Muscle layer of duodenum (tissue), 2 donors: ENCODE measurements around the gene SLC16A7.

Experiments used
- H3K27ac ChIP-seq: one replicate; pipeline ENCODE4 v1.7.0; 2013; ENCODE audit warnings: mild to moderate bottlenecking, low read length
- H3K27me3 ChIP-seq: one replicate; pipeline ENCODE4 v1.7.0; 2013; ENCODE audit warnings: low read depth, mild to moderate bottlenecking, control low read depth, low read length
- H3K36me3 ChIP-seq, 2 donors: one replicate each; pipeline ENCODE4 v1.7.0; 2013; ENCODE audit warnings: low read length in 2 of 2, control low read depth in 1 of 2, mild to moderate bottlenecking in 1 of 2; ENCODE audit not compliant: insufficient read depth in 2 of 2, control insufficient read depth in 1 of 2
- H3K4me1 ChIP-seq, 2 donors: one replicate each; pipeline ENCODE4 v1.7.0; 2013; ENCODE audit warnings: low read length in 2 of 2, mild to moderate bottlenecking in 2 of 2, control low read depth in 1 of 2, moderate library complexity in 1 of 2; ENCODE audit not compliant: insufficient read depth in 2 of 2, control insufficient read depth in 1 of 2
- H3K4me3 ChIP-seq, 2 donors: one replicate each; pipeline ENCODE4 v1.7.0; 2013; ENCODE audit warnings: low read length in 2 of 2, low read depth in 1 of 2, mild to moderate bottlenecking in 1 of 2
- H3K9me3 ChIP-seq, 2 donors: one replicate each; pipeline ENCODE4 v1.7.0; 2013; ENCODE audit warnings: low read length in 2 of 2, control low read depth in 1 of 2, mild to moderate bottlenecking in 1 of 2; ENCODE audit not compliant: control insufficient read depth in 1 of 2
- donor health status: healthy.

The SLC16A7 gene

GRCh38 chr12:59710004-59710628 lies 114.3 kb downstream of the SLC16A7 start:
- Histone ChIP-seq H3K4me3 (no peak overlapping the region), H3K27ac (no peak overlapping the region)

GRCh38 chr12:59710964-59711363 lies 115.1 kb downstream of the SLC16A7 start:
- Histone ChIP-seq H3K27me3 (no peaks in the 10 kb centered on the region), H3K9me3 (no peaks in the 10 kb centered on the region), H3K4me3 (no peak overlapping the region), H3K27ac (no peak overlapping the region), H3K4me1 (no peaks in the 10 kb centered on the region), H3K36me3 (no peaks in the 10 kb centered on the region)

More at GRCh38 chr12:59710004-59710628, 114.3 kb downstream of the SLC16A7 start:
- Histone ChIP-seq H3K27me3 (no peaks in the 10 kb centered on the region), H3K9me3 (no peaks in the 10 kb centered on the region), H3K36me3 (no peaks in the 10 kb centered on the region), H3K4me1 (no peaks in the 10 kb centered on the region)

GRCh38 chr12:59715434-59715833 lies 119.6 kb downstream of the SLC16A7 start:
- Histone ChIP-seq H3K9me3 (no peaks in the 10 kb centered on the region), H3K27me3 (no peaks in the 10 kb centered on the region), H3K4me3 (no peak overlapping the region), H3K4me1 (no peaks in the 10 kb centered on the region), H3K36me3 (no peaks in the 10 kb centered on the region), H3K27ac (no peak overlapping the region)

GRCh38 chr12:59716043-59716442 lies 120.2 kb downstream of the SLC16A7 start:
- Histone ChIP-seq H3K4me1 (no peaks in the 10 kb centered on the region), H3K9me3 (no peaks in the 10 kb centered on the region), H3K4me3 (no peak overlapping the region), H3K36me3 (no peaks in the 10 kb centered on the region), H3K27me3 (no peaks in the 10 kb centered on the region), H3K27ac (no peak overlapping the region)

GRCh38 chr12:59717436-59717835 lies 121.6 kb downstream of the SLC16A7 start:
- Histone ChIP-seq H3K27me3 (no peaks in the 10 kb centered on the region), H3K4me3 (no peak overlapping the region), H3K27ac (no peak overlapping the region), H3K36me3 (no peaks in the 10 kb centered on the region), H3K9me3 (no peaks in the 10 kb centered on the region), H3K4me1 (no peaks in the 10 kb centered on the region)

GRCh38 chr12:59719701-59720100 lies 123.9 kb downstream of the SLC16A7 start:
- H3K4me3 ChIP-seq: no peak overlapping the region
- no peaks in the 10 kb centered on the region for H3K27me3 ChIP-seq
- no peaks in the 10 kb centered on the region for H3K36me3 ChIP-seq
- no peaks in the 10 kb centered on the region for H3K4me1 ChIP-seq
- H3K27ac ChIP-seq: no peak overlapping the region
- no peaks in the 10 kb centered on the region for H3K9me3 ChIP-seq

- H3K36me3 ChIP-seq: no peaks in the 10 kb centered on the region
- no peaks in the 10 kb centered on the region for H3K4me1 ChIP-seq
- no peaks in the 10 kb centered on the region for H3K27me3 ChIP-seq
- no peaks in the 10 kb centered on the region for H3K9me3 ChIP-seq
- H3K4me3 ChIP-seq: no peak overlapping the region
- H3K27ac ChIP-seq: no peak overlapping the region
Observed at GRCh38 chr12:59723520-59723919, 127.7 kb downstream of the SLC16A7 start.

- H3K36me3 ChIP-seq: no peaks in the 10 kb centered on the region
- H3K4me1 ChIP-seq: no peaks in the 10 kb centered on the region
- no peak overlapping the region for H3K4me3 ChIP-seq
- no peaks in the 10 kb centered on the region for H3K27me3 ChIP-seq
- H3K27ac ChIP-seq: no peak overlapping the region
- H3K9me3 ChIP-seq: no peaks in the 10 kb centered on the region
Observed at GRCh38 chr12:59724011-59724695, 128.3 kb downstream of the SLC16A7 start.

GRCh38 chr12:59733200-59733599 lies 137.4 kb downstream of the SLC16A7 start:
- H3K27me3 ChIP-seq: no peaks in the 10 kb centered on the region
- no peak overlapping the region for H3K27ac ChIP-seq
- peaks cover 0 to 5% of the 10 kb centered on the region in 2 donors for H3K36me3 ChIP-seq
- H3K4me3 ChIP-seq: no peak overlapping the region
- H3K9me3 ChIP-seq: no peaks in the 10 kb centered on the region
- H3K4me1 ChIP-seq: peaks cover 0 to 3% of the 10 kb centered on the region in 2 donors

GRCh38 chr12:59734371-59734770 lies 138.5 kb downstream of the SLC16A7 start:
- Histone ChIP-seq H3K27ac (no peak overlapping the region), H3K9me3 (no peaks in the 10 kb centered on the region), H3K27me3 (no peaks in the 10 kb centered on the region), H3K4me3 (no peak overlapping the region), H3K36me3 (peaks cover 0 to 5% of the 10 kb centered on the region in 2 donors), H3K4me1 (peaks cover 0 to 3% of the 10 kb centered on the region in 2 donors)

- Histone ChIP-seq H3K4me1 (peaks cover 0 to 3% of the 10 kb centered on the region in 2 donors), H3K27ac (no peak overlapping the region), H3K4me3 (no peak overlapping the region), H3K27me3 (no peaks in the 10 kb centered on the region), H3K9me3 (no peaks in the 10 kb centered on the region), H3K36me3 (peaks cover 0 to 5% of the 10 kb centered on the region in 2 donors)
Observed at GRCh38 chr12:59735231-59735630, 139.4 kb downstream of the SLC16A7 start.
